GM21825 (cell line): ENCODE results near the gene NAA16.
"Not testable (repeated sequence)": the region's sequence is repeated elsewhere in the genome, so short reads cannot be mapped to it uniquely, and the experiment has no call there.

Source experiments
- ATAC-seq: cut with Tn5 transposase; IDR thresholded peaks from one replicate; pipeline ENCODE4 v1.9.1; 2021; ENCODE audit warnings: mild to moderate bottlenecking, moderate library complexity; ENCODE audit not compliant: unreplicated experiment

NAA16 gene

GRCh38 chr13:41310963-41311405 is at the start of gene NAA16:
Gene NAA16 (plus strand): TSS chr13:41311267. CDS start chr13:41311529, 262 bp downstream.
- peak; percentile 55 for ATAC-seq

GRCh38 chr13:41263261-41263971 is 47.7 kb upstream of the NAA16 start, which contains the start of gene MTRF1:
Gene MTRF1 (minus strand): TSS chr13:41263576. CDS start chr13:41260907, 2,669 bp downstream.
- peak; percentile 96 for ATAC-seq

DNA sequence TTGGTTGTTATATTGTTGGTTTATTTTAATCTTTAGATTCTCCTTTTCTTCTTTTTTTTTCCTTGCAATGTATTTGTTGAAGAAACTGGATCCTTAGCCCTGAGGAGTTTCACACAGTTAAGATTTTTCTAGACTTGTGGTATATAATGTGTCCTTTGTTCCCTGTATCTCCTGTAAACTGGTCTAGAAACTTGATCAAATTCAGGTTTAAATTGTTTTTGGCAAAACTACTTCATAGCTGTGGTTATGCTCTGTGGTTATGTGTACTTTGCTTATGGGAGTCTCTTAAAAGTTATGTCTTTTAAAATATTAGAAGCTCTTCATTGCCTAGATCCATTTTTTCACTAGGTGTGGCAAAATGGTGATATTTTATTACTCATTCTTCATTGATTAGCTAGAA is 44.0 kb upstream of the NAA16 start:
- no peak for ATAC-seq

DNA sequence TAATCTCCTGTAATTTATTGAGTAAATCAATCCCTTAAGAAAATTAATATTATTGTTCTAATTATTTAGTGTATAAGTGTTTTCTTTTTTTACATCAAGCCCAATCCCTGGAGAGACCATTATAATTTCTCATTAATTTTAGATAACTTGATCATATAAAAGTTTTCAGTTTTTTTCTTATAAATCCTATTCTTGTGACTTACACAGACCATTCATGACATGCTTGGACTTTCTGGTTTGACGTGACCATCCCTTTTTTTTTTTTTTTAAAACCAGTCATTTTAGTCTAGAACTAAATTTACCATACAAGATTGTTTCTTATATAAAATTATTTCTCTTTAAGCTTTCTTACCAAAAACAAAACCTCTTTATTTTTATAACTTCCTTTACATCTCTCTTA is 42.3 kb upstream of the NAA16 start:
- ATAC-seq: no peak

GRCh38 chr13:41271456-41272285 is 39.4 kb upstream of the NAA16 start:
- ATAC-seq: no peak

DNA sequence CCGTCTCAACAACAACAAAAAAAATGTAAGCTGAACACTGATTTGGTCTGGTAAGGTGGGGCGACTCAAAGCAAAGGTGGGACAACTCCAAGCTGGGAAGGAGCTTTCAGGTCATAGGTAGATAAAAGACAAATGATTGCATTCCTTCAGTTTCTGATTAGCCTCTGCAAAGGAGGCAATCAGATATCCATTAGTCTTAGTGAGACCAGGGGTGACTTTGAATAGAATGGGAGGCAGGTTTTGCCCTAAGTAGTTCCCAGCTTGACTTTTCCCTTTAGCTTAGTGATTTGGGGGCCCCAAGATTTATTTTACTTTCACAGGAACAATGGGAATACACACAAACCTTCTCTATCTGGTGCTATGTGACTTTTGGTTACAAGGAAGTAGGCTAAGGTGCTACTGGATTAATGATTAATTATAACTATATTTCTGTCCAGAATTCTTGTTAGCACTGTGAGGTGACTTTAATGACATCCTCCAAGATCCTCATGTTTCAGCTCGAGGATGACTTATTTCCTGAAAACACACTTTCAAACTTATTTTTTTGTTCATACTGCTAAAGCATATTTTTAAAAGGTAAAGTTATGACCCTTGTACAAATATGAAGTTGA is 37.1 kb upstream of the NAA16 start:
- no peak for ATAC-seq

- ATAC-seq: no peak
These were observed 36.2 kb upstream of the NAA16 start for GRCh38 chr13:41274881-41275280.

- no peak for ATAC-seq
These were observed 34.2 kb upstream of the NAA16 start for GRCh38 chr13:41276824-41277223.

DNA sequence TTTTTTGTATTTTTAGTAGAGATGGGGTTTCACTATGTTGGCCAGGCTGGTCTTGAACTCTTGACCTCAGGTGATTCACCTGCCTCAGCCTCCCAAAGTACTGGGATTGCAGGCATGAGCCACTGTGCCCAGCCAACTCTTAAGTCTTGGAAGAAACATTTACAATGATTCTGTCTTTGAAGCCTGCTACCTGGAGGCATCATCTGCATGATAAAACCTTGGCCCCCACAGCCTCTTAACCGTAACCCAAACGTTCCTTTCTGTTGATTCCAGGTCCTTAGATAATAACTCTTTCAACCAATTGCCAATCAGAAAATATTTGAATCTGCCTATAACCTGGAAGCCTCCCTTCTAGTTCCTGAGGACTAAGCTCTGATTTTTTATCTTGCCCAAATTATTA is 31.9 kb upstream of the NAA16 start:
- ATAC-seq: not testable (repeated sequence)

- ATAC-seq: no peak
These were observed 28.9 kb upstream of the NAA16 start for GRCh38 chr13:41282129-41282571.

DNA sequence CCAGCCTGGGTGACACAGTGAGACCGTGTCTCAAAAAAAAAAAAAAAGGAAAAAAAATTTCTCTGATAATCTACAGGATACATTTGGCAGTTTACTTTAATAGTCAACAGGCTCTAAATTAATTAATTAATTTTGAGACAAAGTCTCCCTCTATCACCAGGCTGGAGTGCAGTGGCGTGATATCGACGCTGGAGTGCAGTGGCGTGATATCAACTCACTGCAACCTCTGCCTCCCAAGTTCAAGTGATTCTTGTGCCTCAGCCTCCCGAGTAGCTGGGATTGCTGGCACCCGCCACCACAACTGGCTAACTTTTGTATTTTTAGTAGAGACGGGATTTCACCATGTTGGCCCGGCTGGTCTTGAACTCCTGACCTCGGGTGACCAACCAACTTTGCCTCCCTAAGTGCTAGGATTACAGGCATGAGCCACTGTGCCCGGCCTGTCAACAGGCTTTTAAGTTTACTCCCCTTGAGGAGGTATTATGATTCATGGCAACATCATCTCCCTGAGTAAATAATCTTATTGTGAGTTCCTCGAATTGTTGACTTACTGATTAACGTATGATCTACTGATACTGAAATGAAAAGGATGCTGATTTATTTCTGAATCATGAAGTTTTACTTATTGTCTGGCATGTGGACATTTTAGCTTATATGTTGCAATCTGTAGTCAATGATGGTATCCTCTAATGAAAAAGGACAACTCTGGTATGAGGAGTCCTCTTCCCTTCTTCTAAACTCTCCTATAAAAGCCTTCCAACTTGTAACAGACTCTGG is 26.4 kb upstream of the NAA16 start:
- no peak for ATAC-seq

GRCh38 chr13:41286370-41286769 is 24.7 kb upstream of the NAA16 start:
- no peak for ATAC-seq

- ATAC-seq: no peak
These were observed 21.6 kb upstream of the NAA16 start for GRCh38 chr13:41289463-41289881.

DNA sequence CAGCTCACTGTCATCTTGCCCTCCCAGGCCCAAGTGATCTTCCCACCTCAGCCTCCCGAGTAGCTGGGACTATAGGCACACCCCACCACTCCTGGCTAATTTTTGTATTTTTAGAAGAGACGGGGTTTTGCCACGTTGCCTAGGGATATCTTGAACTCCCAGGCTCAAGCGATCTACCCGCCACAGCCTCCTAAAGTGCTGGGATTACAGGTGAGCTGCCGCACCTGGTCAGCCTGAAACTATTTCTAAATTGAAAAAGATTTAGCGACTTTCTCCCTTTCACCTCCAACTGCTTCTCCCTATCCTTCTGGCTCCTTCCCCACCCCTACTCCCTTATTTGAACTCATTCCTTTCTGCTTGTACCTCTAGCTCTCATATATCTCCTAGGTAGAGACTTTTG is 19.8 kb upstream of the NAA16 start:
- no peak for ATAC-seq

GRCh38 chr13:41293272-41293671 is 17.8 kb upstream of the NAA16 start:
- ATAC-seq: no peak

DNA sequence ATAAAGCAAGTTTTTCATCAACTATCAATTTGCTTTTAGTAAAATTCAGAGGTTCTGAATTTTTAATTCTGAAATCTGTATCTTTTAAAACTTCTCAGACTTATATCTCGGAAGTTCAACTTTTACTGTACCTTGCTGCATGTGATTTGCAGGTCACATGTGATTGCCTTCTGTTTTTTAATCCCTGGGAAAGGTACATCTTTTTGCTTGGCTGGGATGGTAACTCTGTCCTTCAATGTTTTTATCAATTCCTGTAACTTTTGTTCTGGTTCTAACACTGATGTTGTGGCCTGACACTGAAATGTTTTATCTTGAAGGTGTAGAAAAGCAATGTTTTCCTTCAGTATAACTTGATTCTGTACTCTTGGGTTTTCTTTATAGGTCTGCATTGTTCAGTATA is 16.2 kb upstream of the NAA16 start:
- ATAC-seq: no peak

GRCh38 chr13:41295973-41296372 is 15.1 kb upstream of the NAA16 start:
- ATAC-seq: no peak

GRCh38 chr13:41296879-41297646 is 14.0 kb upstream of the NAA16 start:
- ATAC-seq: no peak

DNA sequence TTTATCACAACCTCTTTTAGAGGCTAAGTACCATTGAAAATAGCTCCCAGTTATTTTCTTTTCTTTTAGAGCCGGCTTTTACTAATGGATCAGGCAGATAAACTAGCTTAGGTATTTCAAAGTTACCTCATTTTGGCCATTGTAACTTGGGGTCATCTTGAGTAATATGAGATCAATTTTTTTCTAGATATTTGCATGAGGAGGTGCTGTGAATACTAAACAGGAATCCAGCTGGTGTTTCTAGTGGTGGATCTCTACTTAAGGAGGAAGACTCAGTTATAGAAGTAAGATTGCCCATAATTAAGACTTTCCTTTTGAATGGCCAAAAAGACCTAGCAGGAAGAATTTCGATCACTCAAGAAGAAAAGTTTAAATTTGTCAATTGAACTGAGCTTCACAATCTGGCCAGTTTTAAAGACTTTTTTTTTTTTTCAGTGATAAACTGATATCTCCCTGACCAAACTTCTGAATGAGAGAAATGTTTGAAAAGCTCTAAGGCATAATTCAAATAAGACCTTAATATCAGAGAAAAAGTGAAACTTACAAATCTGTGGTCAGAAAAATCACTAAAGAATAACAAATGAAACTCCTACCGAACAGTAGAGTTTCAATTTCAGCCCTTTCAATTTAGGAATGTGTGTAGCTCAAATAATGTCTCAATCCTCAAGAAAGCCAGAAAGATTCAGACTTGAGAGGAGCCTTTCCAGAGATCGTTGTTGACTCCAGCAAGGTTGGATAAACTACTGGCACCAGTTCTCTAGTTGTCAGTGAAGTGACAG is 11.6 kb upstream of the NAA16 start:
- ATAC-seq: no peak
